GM21529 (cell line): ENCODE measurements around the gene AKT1.

ENCODE experiments used
- ATAC-seq: cut with Tn5 transposase; IDR thresholded peaks from one replicate; pipeline ENCODE4 v1.9.1; 2021; ENCODE audit not compliant: unreplicated experiment

Gene AKT1

GRCh38 chr14:104786726-104787675 is 8.5 kb downstream of the AKT1 start:
- ATAC-seq = no peak

GRCh38 chr14:104786091-104786586 is 9.4 kb downstream of the AKT1 start:
- no peak for ATAC-seq

GRCh38 chr14:104785708-104786080 is 9.9 kb downstream of the AKT1 start:
- no peak for ATAC-seq

GRCh38 chr14:104784846-104785707 is 10.5 kb downstream of the AKT1 start:
- ATAC-seq = no peak

- ATAC-seq = no peak
Measured at GRCh38 chr14:104784218-104784568, 11.4 kb downstream of the AKT1 start.

- no peak for ATAC-seq
Measured at GRCh38 chr14:104783484-104784217, 11.9 kb downstream of the AKT1 start.

GRCh38 chr14:104782808-104783139 is 12.8 kb downstream of the AKT1 start:
- no peak for ATAC-seq

- ATAC-seq = no peak
Measured at GRCh38 chr14:104782086-104782807, 13.3 kb downstream of the AKT1 start.

- ATAC-seq = no peak
Measured at GRCh38 chr14:104781271-104782077, 14.1 kb downstream of the AKT1 start.

GRCh38 chr14:104780513-104781030 is 15.0 kb downstream of the AKT1 start:
- no peak for ATAC-seq

- no peak for ATAC-seq
Measured at GRCh38 chr14:104779776-104780512, 15.6 kb downstream of the AKT1 start.

- no peak for ATAC-seq
Measured at GRCh38 chr14:104778694-104779331, 16.7 kb downstream of the AKT1 start.

- no peak for ATAC-seq
Measured at GRCh38 chr14:104777808-104778249, 17.7 kb downstream of the AKT1 start.

- no peak for ATAC-seq
Measured at GRCh38 chr14:104776961-104777807, 18.4 kb downstream of the AKT1 start.

GRCh38 chr14:104776481-104776880 is 19.1 kb downstream of the AKT1 start:
- no peak for ATAC-seq

GRCh38 chr14:104775073-104775489 is 20.5 kb downstream of the AKT1 start:
- no peak for ATAC-seq

- no peak for ATAC-seq
Measured at GRCh38 chr14:104774453-104775072, 21.0 kb downstream of the AKT1 start.
